ENCODE measurements around the gene SRGN.

DNA sequence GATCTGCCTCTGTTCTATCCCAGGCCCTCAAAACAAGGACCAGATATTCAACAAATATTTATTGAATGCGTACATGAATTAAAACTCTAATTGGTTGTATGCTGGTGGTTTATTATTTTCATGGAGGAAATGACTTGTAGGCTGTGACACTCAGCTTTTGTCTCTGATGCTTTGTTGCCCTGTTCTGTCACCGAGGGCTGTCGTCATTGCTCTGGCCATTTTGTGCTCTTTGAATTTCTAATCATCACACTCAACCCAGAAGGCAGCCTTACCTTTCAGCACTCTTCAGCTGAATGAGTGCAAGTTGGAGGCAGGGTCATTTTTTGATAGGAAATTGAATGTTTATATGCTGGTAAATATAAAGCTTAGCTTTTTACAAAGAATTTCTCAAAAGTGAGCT, 14.5 kb downstream of the SRGN start:
- TF ChIP-seq, protein P1, sequence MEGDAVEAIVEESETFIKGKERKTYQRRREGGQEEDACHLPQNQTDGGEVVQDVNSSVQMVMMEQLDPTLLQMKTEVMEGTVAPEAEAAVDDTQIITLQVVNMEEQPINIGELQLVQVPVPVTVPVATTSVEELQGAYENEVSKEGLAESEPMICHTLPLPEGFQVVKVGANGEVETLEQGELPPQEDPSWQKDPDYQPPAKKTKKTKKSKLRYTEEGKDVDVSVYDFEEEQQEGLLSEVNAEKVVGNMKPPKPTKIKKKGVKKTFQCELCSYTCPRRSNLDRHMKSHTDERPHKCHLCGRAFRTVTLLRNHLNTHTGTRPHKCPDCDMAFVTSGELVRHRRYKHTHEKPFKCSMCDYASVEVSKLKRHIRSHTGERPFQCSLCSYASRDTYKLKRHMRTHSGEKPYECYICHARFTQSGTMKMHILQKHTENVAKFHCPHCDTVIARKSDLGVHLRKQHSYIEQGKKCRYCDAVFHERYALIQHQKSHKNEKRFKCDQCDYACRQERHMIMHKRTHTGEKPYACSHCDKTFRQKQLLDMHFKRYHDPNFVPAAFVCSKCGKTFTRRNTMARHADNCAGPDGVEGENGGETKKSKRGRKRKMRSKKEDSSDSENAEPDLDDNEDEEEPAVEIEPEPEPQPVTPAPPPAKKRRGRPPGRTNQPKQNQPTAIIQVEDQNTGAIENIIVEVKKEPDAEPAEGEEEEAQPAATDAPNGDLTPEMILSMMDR (IDR thresholded peaks at IDR 0.05; ENCODE audit: low read length), result no peak
- no peak for TF ChIP-seq EZH2 (IDR thresholded peaks at IDR 0.05; ENCODE audit: borderline replicate concordance, low read length)
